Neural cell (in vitro differentiated cells): ENCODE measurements around the gene PROSER2. TPM values are rescaled to one million over a fixed set of nuclear protein-coding genes. Genes with fewer than 3 reads are reported as not detected.
"Not testable (repeated sequence)": the region's sequence is repeated elsewhere in the genome, so short reads cannot be mapped to it uniquely, and the experiment has no call there.

ENCODE experiments used
- H2AFZ ChIP-seq: fragments of 200-600, 300-800 bp; sonication (generic), shearing (Covaris generic); 2 replicates; pipeline ENCODE4 v1.6.0; 2014; ENCODE audit warnings: low read depth, mild to moderate bottlenecking, antibody characterized with exemption, low read length, moderate library complexity
- H3F3A ChIP-seq: fragments of 200-600 bp; shearing (Covaris generic); 2 replicates; pipeline ENCODE4 v1.6.1; 2016; ENCODE audit warnings: mild to moderate bottlenecking, moderate library complexity, mixed read lengths, antibody characterized with exemption, low read length; ENCODE audit not compliant: insufficient read depth, poor library complexity, severe bottlenecking
- H3K27ac ChIP-seq: fragments of 200-600, 300-800 bp; sonication (generic), shearing (Covaris generic); 2 replicates; pipeline ENCODE4 v1.5.1; 2014; ENCODE audit warnings: mild to moderate bottlenecking, low read length, moderate library complexity
- H3K27me3 ChIP-seq: fragments of 300-800, 200-600 bp; sonication (generic), shearing (Covaris generic); 2 replicates; pipeline ENCODE4 v1.6.0; 2014; ENCODE audit warnings: mild to moderate bottlenecking, low read depth, low read length, moderate library complexity; ENCODE audit not compliant: insufficient read depth
- H3K36me3 ChIP-seq: fragments of 300-800, 200-600 bp; sonication (generic), shearing (Covaris generic); 2 replicates; pipeline ENCODE4 v1.5.1; 2014; ENCODE audit warnings: mild to moderate bottlenecking, antibody characterized with exemption, low read length, moderate library complexity; ENCODE audit not compliant: insufficient read depth
- H3K4me2 ChIP-seq: fragments of 300-800, 200-600 bp; sonication (generic), shearing (Covaris generic); 2 replicates; pipeline ENCODE4 v1.6.0; 2014; ENCODE audit warnings: mild to moderate bottlenecking, low read length
- H3K4me3 ChIP-seq: fragments of 300-800, 200-600 bp; sonication (generic), shearing (Covaris generic); 2 replicates; pipeline ENCODE4 v1.5.1; 2014; ENCODE audit warnings: mild to moderate bottlenecking, low read length, moderate library complexity
- H3K79me2 ChIP-seq: fragments of 200-600 bp; shearing (Covaris generic); replicated peaks from 2 replicates; pipeline ENCODE4 v1.6.0; 2014; ENCODE audit warnings: mild to moderate bottlenecking, low read length, moderate library complexity; ENCODE audit not compliant: insufficient read depth
- H3K9ac ChIP-seq: fragments of 300-800, 200-600 bp; sonication (generic), shearing (Covaris generic); 2 replicates; pipeline ENCODE4 v1.6.1; 2016; ENCODE audit warnings: mild to moderate bottlenecking, low read length, mixed read lengths
- H3K9me2 ChIP-seq: fragments of 200-600 bp; shearing (Covaris generic); 2 replicates; pipeline ENCODE4 v1.6.1; 2016; ENCODE audit warnings: mild to moderate bottlenecking, low read length, mixed read lengths; ENCODE audit not compliant: insufficient read depth
- H3K9me3 ChIP-seq: fragments of 200-600, 300-800 bp; sonication (generic), shearing (Covaris generic); 2 replicates; pipeline ENCODE4 v1.6.1; 2016; ENCODE audit warnings: mild to moderate bottlenecking, mixed run types, low read length, moderate library complexity, mixed read lengths
- H4K20me1 ChIP-seq: fragments of 200-600 bp; shearing (Covaris generic); 2 replicates; pipeline ENCODE4 v1.6.1; 2016; ENCODE audit warnings: mild to moderate bottlenecking, mixed run types; ENCODE audit not compliant: insufficient read depth
- CTCF ChIP-seq: fragments of 450-650 bp; IDR thresholded peaks from 2 replicates; pipeline ENCODE4 v1.5.1; 2014; ENCODE audit warnings: antibody characterized with exemption, mild to moderate bottlenecking, moderate library complexity; ENCODE audit not compliant: poor library complexity, severe bottlenecking
- EP300 ChIP-seq: fragments of 450-650 bp; conservative IDR thresholded peaks from 2 replicates; pipeline ENCODE4 v1.6.1; 2014; ENCODE audit warnings: antibody characterized with exemption, mild to moderate bottlenecking, moderate library complexity; ENCODE audit not compliant: poor library complexity, severe bottlenecking
- EZH2 ChIP-seq: fragments of 200-600, 300-800 bp; shearing (Covaris generic), sonication (generic); IDR thresholded peaks from 2 replicates; pipeline ENCODE4 v1.6.1; 2014; ENCODE audit warnings: antibody characterized with exemption, low read length, borderline replicate concordance, mild to moderate bottlenecking; ENCODE audit not compliant: insufficient read depth, poor library complexity, severe bottlenecking
- MXI1 ChIP-seq: fragments of 450-650 bp; conservative IDR thresholded peaks from 2 replicates; pipeline ENCODE4 v1.6.1; 2014; ENCODE audit warnings: antibody characterized with exemption, mild to moderate bottlenecking; ENCODE audit not compliant: poor library complexity, severe bottlenecking
- POLR2AphosphoS5 ChIP-seq: IDR thresholded peaks from 2 replicates; pipeline ENCODE4 v1.6.1; 2012
- RAD21 ChIP-seq: fragments of 450-650 bp; conservative IDR thresholded peaks from 2 replicates; pipeline ENCODE4 v1.6.1; 2014; ENCODE audit warnings: antibody characterized with exemption, mild to moderate bottlenecking, moderate library complexity
- REST ChIP-seq: IDR thresholded peaks from 2 replicates; pipeline ENCODE4 v1.6.1; 2012; ENCODE audit warnings: borderline replicate concordance
- SMC3 ChIP-seq: fragments of 450-650 bp; conservative IDR thresholded peaks from 2 replicates; pipeline ENCODE4 v1.6.1; 2014; ENCODE audit warnings: antibody characterized with exemption, mild to moderate bottlenecking, moderate library complexity; ENCODE audit not compliant: poor library complexity
- TAF1 ChIP-seq: IDR thresholded peaks from 2 replicates; pipeline ENCODE4 v1.6.1; 2012; ENCODE audit warnings: low read depth
- polyA plus RNA-seq: library from polyadenylated mRNA; depleted of rRNA; stranded (reverse); fragments of >200 nt; gene quantifications from 2 replicates; pipeline ENCODE4 v1.2.3, GENCODE V29; 2014

Gene PROSER2
- polyA plus RNA-seq, 1 donor from 2014 or later = 1.1 TPM

DNA sequence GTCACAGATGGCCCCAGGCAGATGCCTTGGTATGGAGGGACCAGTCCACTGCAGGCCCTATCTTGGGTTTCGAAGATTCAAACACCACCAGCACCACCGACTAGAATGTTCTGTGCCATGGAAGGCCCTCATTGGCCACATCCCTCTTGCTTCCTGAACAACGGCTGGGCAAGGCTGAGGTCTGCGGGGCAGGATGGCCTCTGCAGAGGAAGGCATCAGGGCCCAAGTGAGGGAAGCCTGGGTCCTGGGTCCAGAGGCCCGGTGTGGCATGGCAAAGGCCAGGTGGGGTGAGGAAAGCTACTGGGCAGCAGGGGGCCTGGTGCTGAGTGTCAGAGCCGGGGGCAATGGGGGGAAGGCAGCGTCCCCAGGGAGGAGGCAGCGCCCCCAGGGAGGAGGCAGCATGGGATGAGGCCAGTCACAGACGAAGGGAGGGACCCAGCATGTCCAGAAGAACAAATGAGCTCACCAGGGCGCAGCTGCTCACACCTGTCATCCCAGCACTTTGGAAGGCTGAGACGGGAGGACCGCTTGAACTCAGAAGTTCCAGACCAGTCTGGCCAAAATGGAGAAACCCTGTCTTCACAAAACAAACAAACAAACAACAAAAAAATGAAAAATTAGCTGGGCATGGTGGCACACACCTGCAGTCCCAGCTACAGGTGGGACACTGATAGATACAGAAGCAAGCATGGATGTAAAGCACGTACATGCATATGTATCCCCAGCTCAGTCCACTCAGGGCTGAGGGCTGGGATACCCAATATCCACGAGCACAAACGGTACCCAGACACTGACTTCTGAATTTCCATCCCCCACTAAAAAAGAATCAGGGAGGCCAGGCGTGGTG, 64.4 kb downstream of the PROSER2 start:
- TF ChIP-seq POLR2AphosphoS5 = no peak
- no peak for TF ChIP-seq CTCF
- TF ChIP-seq EZH2 = no peak
- no peak for TF ChIP-seq EP300
- no peak for TF ChIP-seq MXI1
- TF ChIP-seq REST = no peak
- no peak for TF ChIP-seq TAF1
- no peak for TF ChIP-seq RAD21
- TF ChIP-seq SMC3 = no peak
- Histone ChIP-seq H3K4me2 (no peak overlapping the region), H3K27me3 (no peaks in the 10 kb centered on the region), H3K79me2 (no peaks in the 10 kb centered on the region), H3K36me3 (no peaks in the 10 kb centered on the region), H3K9me3 (no peaks in the 10 kb centered on the region), H3K4me3 (no peak overlapping the region), H4K20me1 (no peaks in the 10 kb centered on the region), H3K9me2 (no peaks in the 10 kb centered on the region), H3K9ac (no peak overlapping the region), H3K27ac (no peak overlapping the region), H3F3A (no peaks in the 10 kb centered on the region), H2AFZ (no peak overlapping the region)

DNA sequence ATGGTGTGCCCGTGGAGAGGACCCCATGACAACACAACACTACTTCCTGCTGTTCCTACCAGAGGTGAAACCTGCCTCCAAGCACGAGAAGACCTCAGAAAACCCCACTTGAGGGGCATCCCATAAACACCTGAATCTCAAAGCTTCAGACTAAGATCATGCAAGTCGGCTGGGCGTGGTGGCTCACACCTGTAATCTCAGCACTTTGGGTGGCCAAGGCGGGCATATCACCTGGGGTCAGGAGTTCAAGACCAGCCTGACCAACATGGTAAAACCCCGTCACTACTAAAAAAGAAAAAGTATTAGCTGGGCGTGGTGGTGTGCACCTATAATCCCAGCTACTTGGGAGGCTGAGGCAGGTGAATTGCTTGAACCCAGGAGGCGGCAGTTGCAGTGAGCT, 66.1 kb downstream of the PROSER2 start:
- H2AFZ ChIP-seq, H3F3A ChIP-seq, H3K9me3 ChIP-seq, H3K4me3 ChIP-seq, H3K79me2 ChIP-seq, H3K4me2 ChIP-seq, H3K36me3 ChIP-seq, H4K20me1 ChIP-seq, H3K27ac ChIP-seq, H3K9me2 ChIP-seq, H3K27me3 ChIP-seq, H3K9ac ChIP-seq: not testable (repeated sequence)
